B cell (primary cell): ENCODE measurements around the gene CEP164. TPM values are rescaled to one million over a fixed set of nuclear protein-coding genes. Genes with fewer than 3 reads are reported as not detected.

Source experiments
- ATAC-seq: fragments of 200-7000 bp; cut with Tn5 transposase; one replicate; pipeline ENCODE4 v1.10.0; 2021; ENCODE audit warnings: low read depth, mild to moderate bottlenecking, moderate number of reproducible peaks, moderate library complexity
- CTCF ChIA-PET: fragments of 350-600 bp; sonication (Branson Sonifier 250); formaldehyde crosslinking; loops from one replicate; lab custom pipeline; 2021; ENCODE audit warnings: antibody characterized with exemption, inconsistent platforms; lab: Charles Lee
- POLR2A ChIA-PET: fragments of 350-600 bp; sonication (Branson Sonifier 250); formaldehyde crosslinking; loops from one replicate; lab custom pipeline; 2021; ENCODE audit warnings: antibody characterized with exemption; lab: Charles Lee
- DNase-seq: peaks from one replicate; pipeline ENCODE4 v3.0.0; 2013
- H2AFZ ChIP-seq: 2 replicates; pipeline ENCODE4 v1.6.1; 2012; ENCODE audit warnings: mild to moderate bottlenecking, low read depth, low read length; ENCODE audit not compliant: insufficient read depth, poor library complexity, severe bottlenecking
- H3K27ac ChIP-seq, 2 donors: 1 replicate in 1 of 2; 2 replicates in 1 of 2; pipeline ENCODE4 v1.5.1; 2012 to 2013; ENCODE audit warnings: low read length in 2 of 2, mild to moderate bottlenecking in 2 of 2, moderate library complexity in 1 of 2
- H3K27me3 ChIP-seq, 4 experiments: fragments of 200-600 bp in 1 of 4; sonication (generic) in 1 of 4; replicated peaks in 1 of 4; 1 replicate in 2 of 4; 2 replicates in 2 of 4; pipeline versions ENCODE4 v1.6.1 to v1.7.0; 2013 to 2016; ENCODE audit warnings: low read length in 3 of 4, mild to moderate bottlenecking in 2 of 4, mixed read lengths in 1 of 4, moderate library complexity in 1 of 4; ENCODE audit not compliant: insufficient read depth in 4 of 4, control insufficient read depth in 3 of 4; ENCODE audit errors: control extremely low read depth in 1 of 4
- H3K36me3 ChIP-seq, 2 experiments: replicated peaks in 1 of 2; 1 replicate in 1 of 2; 2 replicates in 1 of 2; pipeline versions ENCODE4 v1.6.1 to v1.7.1; 2013; ENCODE audit warnings: low read length in 1 of 2; ENCODE audit not compliant: insufficient read depth in 2 of 2, control insufficient read depth in 1 of 2; ENCODE audit errors: control extremely low read depth in 1 of 2, extremely low read depth in 1 of 2
- H3K4me1 ChIP-seq, 2 donors: fragments of 200-600 bp in 1 of 2; sonication (generic) in 1 of 2; 1 replicate in 1 of 2; 2 replicates in 1 of 2; pipeline versions ENCODE4 v1.5.1 to v1.6.1; 2013 to 2017; ENCODE audit warnings: low read length in 2 of 2; ENCODE audit not compliant: control insufficient read depth in 2 of 2, insufficient read depth in 2 of 2
- H3K4me2 ChIP-seq: replicated peaks from 2 replicates; pipeline ENCODE3; 2012; ENCODE audit warnings: mild to moderate bottlenecking, low read depth, low read length; ENCODE audit not compliant: poor library complexity, severe bottlenecking
- H3K4me3 ChIP-seq, 5 experiments: fragments of 200-600 bp in 1 of 5; sonication (generic) in 1 of 5; 1 replicate in 3 of 5; 2 replicates in 2 of 5; pipeline versions ENCODE4 v1.5.1 to v1.7.0; 2011 to 2016; ENCODE audit warnings: low read length in 4 of 5, mild to moderate bottlenecking in 4 of 5, low read depth in 2 of 5, control low read depth in 1 of 5, moderate library complexity in 1 of 5; ENCODE audit not compliant: insufficient read depth in 1 of 5; ENCODE audit errors: control extremely low read depth in 1 of 5, extremely low read depth in 1 of 5
- H3K79me2 ChIP-seq: fragments of 200-600 bp; sonication (generic); one replicate; pipeline ENCODE4 v1.6.0; 2016; ENCODE audit warnings: low read length; ENCODE audit not compliant: control insufficient read depth, insufficient read depth
- H3K9ac ChIP-seq: fragments of 200-600 bp; sonication (generic); 2 replicates; pipeline ENCODE4 v1.6.1; 2017; ENCODE audit warnings: mild to moderate bottlenecking, low read length, moderate library complexity
- H3K9me3 ChIP-seq, 3 donors: one replicate each; pipeline versions ENCODE4 v1.6.1 to v1.7.1; 2013; ENCODE audit warnings: low read length in 2 of 3; ENCODE audit not compliant: control insufficient read depth in 2 of 3, insufficient read depth in 1 of 3; ENCODE audit errors: control extremely low read depth in 1 of 3
- H4K20me1 ChIP-seq: 2 replicates; pipeline ENCODE4 v1.6.0; 2012; ENCODE audit warnings: mild to moderate bottlenecking, low read length; ENCODE audit not compliant: insufficient read depth, control insufficient read depth, poor library complexity, severe bottlenecking
- H3K27ac Mint-ChIP-seq: one replicate; pipeline ENCODE4 v1.8.0; 2021; ENCODE audit warnings: mixed read lengths
- H3K27me3 Mint-ChIP-seq: one replicate; pipeline ENCODE4 v1.8.0; 2021; ENCODE audit warnings: mixed read lengths
- H3K4me1 Mint-ChIP-seq: one replicate; pipeline ENCODE4 v1.8.0; 2021; ENCODE audit warnings: mixed read lengths
- H3K4me3 Mint-ChIP-seq: one replicate; pipeline ENCODE4 v1.8.0; 2021; ENCODE audit warnings: mixed read lengths
- H3K9me3 Mint-ChIP-seq: one replicate; pipeline ENCODE4 v1.8.0; 2022; ENCODE audit warnings: mixed read lengths; ENCODE audit not compliant: insufficient read depth
- CTCF ChIP-seq: fragments of 200-600 bp; IDR thresholded peaks from one replicate; pipeline ENCODE4 v1.8.0; 2022; ENCODE audit warnings: antibody characterized with exemption, mild to moderate bottlenecking
- EZH2 ChIP-seq: IDR thresholded peaks from 2 replicates; pipeline ENCODE4 v1.6.1; 2012; ENCODE audit warnings: borderline replicate concordance, low read depth, mild to moderate bottlenecking, moderate library complexity, low read length; ENCODE audit not compliant: insufficient read depth, poor library complexity, severe bottlenecking
- WGBS: methylation state at CpG from one replicate; pipeline ENCODE4 v1.1.5; 2013; ENCODE audit warnings: missing lambda C conversion rate; ENCODE audit not compliant: insufficient coverage; 5-methylcytosine and 5-hydroxymethylcytosine counted together
- intact Hi-C: fragments of 100-400 bp; cut with micrococcal nuclease; formaldehyde crosslinking; loops from one replicate; pipeline ENCODE4 v1.10.0; 2022
- polyA plus RNA-seq: library from polyadenylated mRNA; depleted of rRNA; stranded (reverse); fragments of >200 nt; gene quantifications from 2 replicates; pipeline ENCODE4 v1.2.3, GENCODE V29; 2012
- total RNA-seq, 2 donors: library from RNA; stranded (reverse); fragments of 120-200 nt in 1 of 2; gene quantifications; 1 replicate in 1 of 2; 2 replicates in 1 of 2; pipeline versions ENCODE4 v1.2.3 to v1.2.4, GENCODE V29; 2013 to 2022

The CEP164 gene
- total and polyA plus RNA-seq, 2 donors (not counting 1 experiment from before 2014, with no cell fraction given), result 31.5 to 54.8 TPM

- no peak for DNase-seq
- no peak overlapping the region for H3K27ac Mint-ChIP-seq
Observed at GRCh38 chr11:117356126-117356890, 28.7 kb downstream of the CEP164 start.

More at GRCh38 chr11:117356126-117356890, 28.7 kb downstream of the CEP164 start:
- intact Hi-C loops, result no loop called here
- no peak overlapping the region for H3K4me3 ChIP-seq
- no peak overlapping the region for H3K4me3 Mint-ChIP-seq
- no peaks in the 10 kb centered on the region for H3K27me3 Mint-ChIP-seq
- POLR2A ChIA-PET, result no interaction called here
- H3K4me1 Mint-ChIP-seq, result peaks cover under 1% of the 10 kb centered on the region
- no peak overlapping the region for H3K4me2 ChIP-seq
- H3K4me1 ChIP-seq, result no peaks in the 10 kb centered on the region
- H3K9me3 ChIP-seq, result no peaks in the 10 kb centered on the region
- no peak for ATAC-seq
- no peaks in the 10 kb centered on the region for H3K9me3 Mint-ChIP-seq
- no peaks in the 10 kb centered on the region for H3K79me2 ChIP-seq
- WGBS, result 86% methylated on average over 8 of the region's 9 CpGs
- no peak overlapping the region for H3K9ac ChIP-seq
- no peak overlapping the region for H3K27ac ChIP-seq
- peaks cover 1 to 52% of the 10 kb centered on the region in 2 experiments for H3K36me3 ChIP-seq
- no peak overlapping the region for H2AFZ ChIP-seq
- no peak for TF ChIP-seq EZH2
- no peak for TF ChIP-seq CTCF
- no peaks in the 10 kb centered on the region for H3K27me3 ChIP-seq
- CTCF ChIA-PET, result no interaction called here
- H4K20me1 ChIP-seq, result no peaks in the 10 kb centered on the region
